H1 (cell line): ENCODE results near the gene ZNF761. TPM values are rescaled to one million over a fixed set of nuclear protein-coding genes. Genes with fewer than 3 reads are reported as not detected.

Experiments used
- ATF3 ChIP-seq: IDR thresholded peaks from 2 replicates; pipeline ENCODE4 v1.6.1; 2011; ENCODE audit warnings: low read depth, mild to moderate bottlenecking, low read length; ENCODE audit not compliant: insufficient read depth
- BCL11A ChIP-seq, 2 experiments: IDR thresholded peaks; one replicate each; pipeline ENCODE4 v1.6.1; 2011; ENCODE audit warnings: low read depth in 2 of 2, low read length in 2 of 2, mild to moderate bottlenecking in 2 of 2
- CHD7 ChIP-seq: fragments of 300-600 bp; sonication (generic); IDR thresholded peaks from 2 replicates; pipeline ENCODE4 v1.7.1; 2012; ENCODE audit warnings: low read length, moderate library complexity, mild to moderate bottlenecking, inconsistent platforms; ENCODE audit not compliant: insufficient replicate concordance
- EP300 ChIP-seq, 2 experiments: IDR thresholded peaks; 1 replicate in 1 of 2; 2 replicates in 1 of 2; pipeline ENCODE4 v1.6.1; 2011 to 2012; ENCODE audit warnings: low read depth in 2 of 2, low read length in 2 of 2, mild to moderate bottlenecking in 2 of 2, borderline replicate concordance in 1 of 2, inconsistent platforms in 1 of 2, moderate library complexity in 1 of 2
- GTF2F1 ChIP-seq: IDR thresholded peaks from 2 replicates; pipeline ENCODE4 v1.6.1; 2012; ENCODE audit warnings: low read depth, low read length, improper control_type of control experiment, borderline replicate concordance
- JUN ChIP-seq: IDR thresholded peaks from 2 replicates; pipeline ENCODE4 v1.6.1; 2011; ENCODE audit warnings: low read depth, mild to moderate bottlenecking, improper control_type of control experiment, low read length
- KDM4A ChIP-seq: IDR thresholded peaks from one replicate; pipeline ENCODE4 v1.7.1; 2012; ENCODE audit warnings: low read depth, mild to moderate bottlenecking, moderate library complexity, low read length, inconsistent platforms; ENCODE audit not compliant: severe bottlenecking
- MAX ChIP-seq: IDR thresholded peaks from 2 replicates; pipeline ENCODE4 v1.6.1; 2012; ENCODE audit warnings: inconsistent platforms
- SRF ChIP-seq: IDR thresholded peaks from 2 replicates; pipeline ENCODE4 v1.6.1; 2011; ENCODE audit warnings: mild to moderate bottlenecking, low read depth, low read length, moderate library complexity
- polyA plus RNA-seq, 7 experiments: library from polyadenylated mRNA; depleted of rRNA in 3 of 7; stranded (reverse) in 5 of 7; unstranded in 2 of 7; fragments of >200 nt in 5 of 7; fragments of 200-250 nt in 2 of 7; gene quantifications; 1 replicate in 5 of 7; 2 replicates in 1 of 7; 4 replicates in 1 of 7; pipeline versions ENCODE4 v1.2.1 to v1.2.3, GENCODE V29; 2011 to 2013; ENCODE audit warnings: missing spikeins in 2 of 7, mixed read lengths in 2 of 7
- total RNA-seq: library from RNA; stranded (reverse); fragmentation: NEBNext Ultra II Directional; extraction: Animal tissue kit (Norgen Biotek cat#: 25700); gene quantifications from 2 replicates; pipeline ENCODE4 v1.2.1, GENCODE V29; 2021

ZNF761 gene
- total and polyA plus RNA-seq, 2 of the 8 experiments (the other 6 are each of a cell fraction or from before 2014, with no cell fraction given) = 11.1 to 25.1 TPM

- TF ChIP-seq CHD7 (no peak), EP300 (IDR thresholded peaks at IDR 0.05; ENCODE audit: borderline replicate concordance in 1 of 2, low read depth in 2 of 2, low read length in 2 of 2) (no peak), SRF (no peak), GTF2F1 (no peak), JUN (no peak), ATF3 (no peak), MAX (no peak), BCL11A (IDR thresholded peaks at IDR 0.05; ENCODE audit: low read depth in 2 of 2, low read length in 2 of 2) (no peak), KDM4A (peak; percentile 89)
Observed at GRCh38 chr19:53467485-53468262, 35.9 kb downstream of the ZNF761 start, which contains the start of gene ZNF813 (continued).
